Nephron (organoid): Measurements from ENCODE around the gene PLEKHA8.

Experiments
- H3K27ac Mint-ChIP-seq, 3 experiments: 2 replicates each; pipeline ENCODE4 v1.8.0; 2020; ENCODE audit warnings: mixed read lengths in 3 of 3, mild to moderate bottlenecking in 2 of 3, moderate library complexity in 1 of 3
- H3K27me3 Mint-ChIP-seq: 2 replicates; pipeline ENCODE4 v1.8.0; 2021; ENCODE audit warnings: low read depth, mild to moderate bottlenecking, moderate library complexity, mixed read lengths
- H3K36me3 Mint-ChIP-seq: 2 replicates; pipeline ENCODE4 v1.8.0; 2020; ENCODE audit warnings: low read depth, mixed read lengths
- H3K4me1 Mint-ChIP-seq: 2 replicates; pipeline ENCODE4 v1.8.0; 2020; ENCODE audit warnings: mixed read lengths
- H3K4me3 Mint-ChIP-seq, 3 experiments: 2 replicates each; pipeline ENCODE4 v1.8.0; 2020; ENCODE audit warnings: mild to moderate bottlenecking in 3 of 3, mixed read lengths in 3 of 3, moderate library complexity in 2 of 3
- H3K9me3 Mint-ChIP-seq: 2 replicates; pipeline ENCODE4 v1.8.0; 2020; ENCODE audit warnings: mixed read lengths
- CTCF ChIP-seq, 3 experiments: fragments of 200-600 bp; sonication (generic); IDR thresholded peaks; one replicate each; pipeline ENCODE4 v1.5.0; 2021; ENCODE audit warnings: antibody characterized with exemption in 3 of 3; ENCODE audit not compliant: unreplicated experiment in 3 of 3

Gene PLEKHA8

DNA sequence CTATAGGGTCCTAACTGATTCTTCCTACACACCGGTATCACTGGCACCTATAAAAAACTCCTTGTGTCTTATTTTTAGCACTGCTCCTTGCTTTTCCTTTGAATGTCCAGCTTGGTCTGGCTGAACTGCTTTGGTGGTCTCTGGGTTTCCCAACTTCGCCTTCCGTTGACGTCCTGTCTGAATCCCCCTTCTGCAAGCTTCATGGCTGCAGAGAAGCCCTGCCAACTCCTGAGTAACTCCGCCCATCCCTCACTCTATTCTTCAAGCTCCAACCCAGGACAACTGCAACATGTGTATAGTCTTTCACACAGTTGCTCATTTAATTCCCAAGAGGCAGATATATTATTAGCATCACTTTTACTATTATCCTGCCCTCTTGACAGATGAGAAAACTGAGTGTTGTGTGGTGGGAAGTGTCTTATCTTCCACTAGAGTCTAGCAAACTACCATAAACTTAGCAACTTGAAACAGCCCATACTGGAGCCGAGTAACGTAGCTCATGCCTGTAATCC, 147.5 kb downstream of the PLEKHA8 start:
- TF ChIP-seq CTCF (IDR thresholded peaks at IDR 0.05; ENCODE audit: unreplicated experiment in 3 of 3), result no peak
- Mint-ChIP-seq H3K36me3 (no peaks in the 10 kb centered on the region), H3K9me3 (no peaks in the 10 kb centered on the region), H3K27ac (peak overlapping the region in 1 of 3 experiments; percentile 17), H3K4me1 (peaks cover 60% of the 10 kb centered on the region), H3K4me3 (peak overlapping the region in 1 of 3 experiments; percentile 29), H3K27me3 (no peaks in the 10 kb centered on the region)

GRCh38 chr7:30176463-30177109, 148.4 kb downstream of the PLEKHA8 start:
- H3K4me3 Mint-ChIP-seq, result no peak overlapping the region
- no peaks in the 10 kb centered on the region for H3K27me3 Mint-ChIP-seq
- H3K36me3 Mint-ChIP-seq, result no peaks in the 10 kb centered on the region
- H3K4me1 Mint-ChIP-seq, result peaks cover 61% of the 10 kb centered on the region
- no peak for TF ChIP-seq CTCF (IDR thresholded peaks at IDR 0.05; ENCODE audit: unreplicated experiment in 3 of 3)
- H3K9me3 Mint-ChIP-seq, result no peaks in the 10 kb centered on the region
- H3K27ac Mint-ChIP-seq, result no peak overlapping the region

DNA sequence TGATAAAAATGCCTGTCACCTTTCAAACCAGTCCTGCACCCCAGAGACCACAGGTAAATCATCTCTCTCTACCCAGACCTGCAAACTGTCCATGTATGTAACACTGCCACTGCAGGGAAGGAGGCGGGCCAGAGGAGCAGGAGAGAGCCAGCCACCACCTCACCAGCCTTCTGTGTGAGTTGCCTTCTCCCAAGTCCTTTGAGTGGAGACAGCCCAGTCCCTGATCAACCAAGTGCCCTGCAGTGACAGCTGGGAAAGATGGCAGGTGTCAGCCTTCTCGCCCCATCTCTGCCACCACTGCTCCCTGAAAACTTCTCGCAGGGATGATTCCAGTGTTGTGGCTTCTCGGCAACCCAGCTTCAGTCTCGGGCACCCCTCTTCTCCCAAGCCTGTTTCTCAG, 149.0 kb downstream of the PLEKHA8 start:
- no peak overlapping the region for H3K4me3 Mint-ChIP-seq
- H3K27me3 Mint-ChIP-seq, result no peaks in the 10 kb centered on the region
- H3K27ac Mint-ChIP-seq, result peak overlapping the region in 1 of 3 experiments; percentile 36
- H3K4me1 Mint-ChIP-seq, result peaks cover 58% of the 10 kb centered on the region
- no peak for TF ChIP-seq CTCF (IDR thresholded peaks at IDR 0.05; ENCODE audit: unreplicated experiment in 3 of 3)
- H3K36me3 Mint-ChIP-seq, result no peaks in the 10 kb centered on the region
- no peaks in the 10 kb centered on the region for H3K9me3 Mint-ChIP-seq

GRCh38 chr7:30177965-30178364, 149.8 kb downstream of the PLEKHA8 start:
- Mint-ChIP-seq H3K27me3 (no peaks in the 10 kb centered on the region), H3K9me3 (no peaks in the 10 kb centered on the region), H3K27ac (no peak overlapping the region), H3K4me3 (no peak overlapping the region), H3K36me3 (no peaks in the 10 kb centered on the region), H3K4me1 (peaks cover 51% of the 10 kb centered on the region)
- no peak for TF ChIP-seq CTCF (IDR thresholded peaks at IDR 0.05; ENCODE audit: unreplicated experiment in 3 of 3)

DNA sequence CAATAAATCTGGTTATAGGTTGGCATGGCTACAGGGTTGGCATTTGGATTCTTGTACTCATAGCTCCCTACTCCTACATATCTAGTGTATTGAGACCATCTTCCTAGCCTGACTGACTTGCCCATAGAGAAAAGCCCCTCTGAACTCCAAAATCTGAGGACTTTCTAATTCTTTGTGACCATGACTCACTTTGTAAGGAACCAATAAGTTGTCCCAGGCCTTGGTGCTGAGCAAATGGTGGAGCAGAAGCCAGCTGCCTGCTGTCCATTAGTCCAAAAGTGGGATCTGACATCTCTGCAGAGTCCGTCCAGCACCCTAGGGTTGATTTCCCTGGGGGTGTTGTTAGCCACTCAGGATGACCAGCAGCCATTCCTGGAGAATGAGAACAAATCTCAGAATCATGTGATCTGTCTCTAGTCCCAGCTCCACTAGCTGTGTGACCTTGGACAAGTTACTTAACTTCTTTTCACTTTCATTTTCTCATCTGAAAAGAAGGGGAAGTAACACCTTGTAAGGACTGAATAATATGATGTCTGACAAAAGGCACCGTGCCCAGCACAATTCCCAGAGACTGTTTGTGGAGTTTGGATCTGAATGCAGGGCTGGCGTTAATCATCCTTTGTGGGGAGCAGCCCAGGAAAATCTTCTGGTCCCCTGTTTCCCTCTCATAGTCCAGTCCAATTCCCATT, 150.7 kb downstream of the PLEKHA8 start:
- Mint-ChIP-seq H3K4me3 (no peak overlapping the region), H3K27me3 (no peaks in the 10 kb centered on the region), H3K36me3 (no peaks in the 10 kb centered on the region), H3K9me3 (peaks cover 3% of the 10 kb centered on the region), H3K4me1 (peaks cover 44% of the 10 kb centered on the region), H3K27ac (no peak overlapping the region)
- TF ChIP-seq CTCF (IDR thresholded peaks at IDR 0.05; ENCODE audit: unreplicated experiment in 3 of 3), result no peak
